ENCODE results near the gene HIVEP3.
A peak's percentile ranks its signal among the peaks of the same experiment; 100 is the strongest.

Gene HIVEP3

GRCh38 chr1:41749991-41750745 lies 168.6 kb downstream of the HIVEP3 start:
- no peak for DNase-seq

- DNase-seq = no peak
Observed at GRCh38 chr1:41745022-41745421, 173.7 kb downstream of the HIVEP3 start.

- DNase-seq = no peak
Observed at GRCh38 chr1:41743366-41743765, 175.4 kb downstream of the HIVEP3 start.

- DNase-seq = no peak
Observed at GRCh38 chr1:41742219-41742618, 176.5 kb downstream of the HIVEP3 start.

- peak; percentile 62 for DNase-seq
Observed at GRCh38 chr1:41741244-41741643, 177.5 kb downstream of the HIVEP3 start.

GRCh38 chr1:41740630-41741239 lies 178.0 kb downstream of the HIVEP3 start:
- DNase-seq = no peak

GRCh38 chr1:41740058-41740457 lies 178.7 kb downstream of the HIVEP3 start:
- no peak for DNase-seq

GRCh38 chr1:41739061-41739955 lies 179.4 kb downstream of the HIVEP3 start:
- DNase-seq = peak; percentile 87

- no peak for DNase-seq
Observed at GRCh38 chr1:41738475-41738874, 180.2 kb downstream of the HIVEP3 start.

- no peak for DNase-seq
Observed at GRCh38 chr1:41738006-41738405, 180.7 kb downstream of the HIVEP3 start.

GRCh38 chr1:41735631-41736260 lies 183.0 kb downstream of the HIVEP3 start:
- no peak for DNase-seq

GRCh38 chr1:41735139-41735538 lies 183.6 kb downstream of the HIVEP3 start:
- no peak for DNase-seq

GRCh38 chr1:41734201-41734970 lies 184.3 kb downstream of the HIVEP3 start:
- no peak for DNase-seq

- no peak for DNase-seq
Observed at GRCh38 chr1:41733725-41734124, 185.0 kb downstream of the HIVEP3 start.

- no peak for DNase-seq
Observed at GRCh38 chr1:41733021-41733420, 185.7 kb downstream of the HIVEP3 start.

- DNase-seq = no peak
Observed at GRCh38 chr1:41731516-41732030, 187.1 kb downstream of the HIVEP3 start.

GRCh38 chr1:41730806-41731205 lies 187.9 kb downstream of the HIVEP3 start:
- DNase-seq = no peak

GRCh38 chr1:41728403-41729202 lies 190.1 kb downstream of the HIVEP3 start:
- DNase-seq = peak; percentile 49

- DNase-seq = no peak
Observed at GRCh38 chr1:41727749-41728115, 191.0 kb downstream of the HIVEP3 start.

GRCh38 chr1:41726899-41727748 lies 191.6 kb downstream of the HIVEP3 start:
- no peak for DNase-seq

Measured in stimulated activated CD4-positive, alpha-beta T cell treated with anti-CD3 and anti-CD28 coated beads, Interleukin-4, amount 100 ng/mL, for 1 hour (primary cell).